Loucy (cell line): ENCODE measurements around the gene CTSS.

Experiments used
- EZH2phosphoT487 ChIP-seq: fragments of 200-600 bp; IDR thresholded peaks from 2 replicates; pipeline ENCODE4 v1.6.1; 2018; ENCODE audit warnings: antibody characterized with exemption, mild to moderate bottlenecking, moderate library complexity, borderline replicate concordance
- TF ChIP-seq, protein P1 (sequence below): fragments of 200-600 bp; sonication (generic); conservative IDR thresholded peaks from 2 replicates; pipeline ENCODE4 v1.5.1; 2014; ENCODE audit warnings: mild to moderate bottlenecking, antibody characterized with exemption, low read length

DNA sequence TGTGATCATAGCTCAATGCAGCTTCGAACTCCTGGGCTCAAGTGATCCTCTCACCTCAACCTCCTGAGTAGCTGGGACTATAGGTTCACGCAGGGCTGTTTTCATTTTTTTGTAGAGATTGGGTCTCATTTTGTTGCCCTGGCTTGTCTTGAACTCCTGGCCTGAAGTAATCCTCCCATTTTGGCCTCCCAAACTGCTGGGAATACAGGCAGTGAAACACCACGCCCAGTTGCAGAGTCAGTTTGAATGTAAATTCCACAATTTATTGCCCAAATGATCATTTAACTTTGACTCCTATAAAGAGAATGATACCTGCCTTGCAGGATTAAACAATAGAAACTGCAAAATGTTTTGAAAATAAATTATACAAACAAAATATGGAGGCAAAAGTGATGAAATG is 79.3 kb downstream of the CTSS start:
- TF ChIP-seq, protein P1, sequence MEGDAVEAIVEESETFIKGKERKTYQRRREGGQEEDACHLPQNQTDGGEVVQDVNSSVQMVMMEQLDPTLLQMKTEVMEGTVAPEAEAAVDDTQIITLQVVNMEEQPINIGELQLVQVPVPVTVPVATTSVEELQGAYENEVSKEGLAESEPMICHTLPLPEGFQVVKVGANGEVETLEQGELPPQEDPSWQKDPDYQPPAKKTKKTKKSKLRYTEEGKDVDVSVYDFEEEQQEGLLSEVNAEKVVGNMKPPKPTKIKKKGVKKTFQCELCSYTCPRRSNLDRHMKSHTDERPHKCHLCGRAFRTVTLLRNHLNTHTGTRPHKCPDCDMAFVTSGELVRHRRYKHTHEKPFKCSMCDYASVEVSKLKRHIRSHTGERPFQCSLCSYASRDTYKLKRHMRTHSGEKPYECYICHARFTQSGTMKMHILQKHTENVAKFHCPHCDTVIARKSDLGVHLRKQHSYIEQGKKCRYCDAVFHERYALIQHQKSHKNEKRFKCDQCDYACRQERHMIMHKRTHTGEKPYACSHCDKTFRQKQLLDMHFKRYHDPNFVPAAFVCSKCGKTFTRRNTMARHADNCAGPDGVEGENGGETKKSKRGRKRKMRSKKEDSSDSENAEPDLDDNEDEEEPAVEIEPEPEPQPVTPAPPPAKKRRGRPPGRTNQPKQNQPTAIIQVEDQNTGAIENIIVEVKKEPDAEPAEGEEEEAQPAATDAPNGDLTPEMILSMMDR = no peak
- no peak for TF ChIP-seq EZH2phosphoT487
